ENCODE results near the gene TLCD5.

Gene TLCD5

GRCh38 chr11:120324932-120325810, at the start of gene TLCD5:
TLCD5 (plus strand) TSS chr11:120325299; CDS start chr11:120327442, 2,143 bp downstream.
- FAIRE-seq (no peak), DNase-seq (ENCODE audit: insufficient read length, low spot score) (no peak)

GRCh38 chr11:120279502-120279901, 45.6 kb upstream of the TLCD5 start:
- DNase-seq (ENCODE audit: insufficient read length, low spot score) (no peak), FAIRE-seq (no peak)

- FAIRE-seq = no peak
- DNase-seq (ENCODE audit: insufficient read length, low spot score) = no peak
These were observed 44.5 kb upstream of the TLCD5 start for GRCh38 chr11:120280600-120281051.

DNA sequence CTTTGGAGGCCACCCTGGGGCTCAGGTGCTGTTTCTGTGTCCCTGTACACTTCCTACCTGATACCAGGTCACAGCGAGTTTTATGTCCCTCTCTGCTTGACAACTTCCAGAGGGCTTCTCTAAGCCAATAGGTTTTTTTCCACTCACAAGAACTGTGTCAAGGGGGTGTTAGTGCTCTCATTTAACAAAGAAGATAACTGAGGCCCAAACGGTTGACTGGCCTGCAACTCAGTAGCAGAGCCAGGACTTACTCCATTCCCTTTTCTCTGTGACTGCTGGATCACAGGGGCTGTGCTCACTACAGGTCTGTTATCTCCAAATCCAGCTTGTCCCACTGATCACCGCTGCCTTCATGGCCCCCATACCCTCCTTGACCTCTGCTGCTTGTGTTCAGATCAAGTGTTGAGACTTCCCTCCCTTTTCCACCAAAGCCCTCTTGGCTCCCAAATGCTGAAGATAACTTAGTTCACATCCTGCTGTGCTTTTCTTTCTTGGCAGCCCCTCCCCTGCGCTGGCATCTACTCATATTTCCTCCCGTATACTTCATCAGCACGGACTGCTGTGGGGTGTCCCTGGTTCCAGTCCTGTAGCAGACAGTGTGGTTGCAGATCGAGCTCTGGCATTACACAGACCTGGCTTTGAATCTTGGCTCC, 43.8 kb upstream of the TLCD5 start:
- FAIRE-seq = no peak
- DNase-seq (ENCODE audit: insufficient read length, low spot score) = no peak

DNA sequence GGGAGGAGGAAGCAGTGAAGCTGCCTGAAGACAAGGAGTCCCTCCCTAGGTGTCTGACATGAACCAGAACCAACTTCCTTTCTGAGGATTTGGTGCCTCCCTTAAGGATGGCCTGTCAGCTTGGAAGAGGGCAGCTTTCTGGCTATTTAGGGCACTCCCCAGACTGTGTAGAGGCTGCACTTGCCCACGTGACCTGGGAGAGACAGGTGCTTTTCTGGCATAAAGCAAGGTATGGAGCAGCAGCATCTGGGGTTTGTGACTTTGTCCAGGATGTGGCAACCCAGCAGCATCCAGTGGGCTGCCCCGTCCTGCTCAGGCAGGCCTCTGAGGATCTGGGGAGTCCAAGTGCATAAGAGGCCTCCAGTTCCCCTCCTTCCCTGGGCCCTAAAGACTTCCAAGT, 42.0 kb upstream of the TLCD5 start:
- no peak for DNase-seq (ENCODE audit: insufficient read length, low spot score)
- FAIRE-seq = no peak

- no peak for FAIRE-seq
- DNase-seq (ENCODE audit: insufficient read length, low spot score) = no peak
These were observed 40.8 kb upstream of the TLCD5 start for GRCh38 chr11:120284272-120284671.

- FAIRE-seq (no peak), DNase-seq (ENCODE audit: insufficient read length, low spot score) (no peak)
These were observed 39.8 kb upstream of the TLCD5 start for GRCh38 chr11:120285256-120285655.

- DNase-seq (ENCODE audit: insufficient read length, low spot score) = no peak
- FAIRE-seq = no peak
These were observed 37.1 kb upstream of the TLCD5 start for GRCh38 chr11:120288021-120288420.

- DNase-seq (ENCODE audit: insufficient read length, low spot score) = no peak
- FAIRE-seq = no peak
These were observed 35.7 kb upstream of the TLCD5 start for GRCh38 chr11:120289426-120289825.

- DNase-seq (ENCODE audit: insufficient read length, low spot score) (no peak), FAIRE-seq (no peak)
These were observed 34.1 kb upstream of the TLCD5 start for GRCh38 chr11:120290956-120291355.

- FAIRE-seq = no peak
- DNase-seq (ENCODE audit: insufficient read length, low spot score) = no peak
These were observed 31.9 kb upstream of the TLCD5 start for GRCh38 chr11:120293038-120293800.

DNA sequence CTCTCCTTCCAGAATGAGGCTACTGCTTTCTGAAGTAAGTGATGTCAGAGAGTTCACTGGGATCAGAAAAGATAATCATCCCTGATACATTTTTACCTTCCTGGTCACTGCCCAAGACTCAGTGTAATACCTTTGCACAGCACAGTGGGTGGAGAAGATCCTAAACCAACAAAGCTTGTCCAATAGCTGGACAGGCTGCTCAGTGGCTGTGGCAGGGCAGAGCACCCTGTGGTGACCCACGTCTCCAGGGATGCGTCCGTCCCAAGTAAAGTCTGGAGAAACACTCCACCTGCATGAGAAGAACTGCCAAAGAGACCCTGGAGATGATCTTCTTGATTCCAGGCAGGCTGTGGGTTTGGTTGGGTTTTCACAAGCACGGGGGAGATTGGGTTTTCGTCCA, 31.0 kb upstream of the TLCD5 start:
- DNase-seq (ENCODE audit: insufficient read length, low spot score) (no peak), FAIRE-seq (no peak)

DNA sequence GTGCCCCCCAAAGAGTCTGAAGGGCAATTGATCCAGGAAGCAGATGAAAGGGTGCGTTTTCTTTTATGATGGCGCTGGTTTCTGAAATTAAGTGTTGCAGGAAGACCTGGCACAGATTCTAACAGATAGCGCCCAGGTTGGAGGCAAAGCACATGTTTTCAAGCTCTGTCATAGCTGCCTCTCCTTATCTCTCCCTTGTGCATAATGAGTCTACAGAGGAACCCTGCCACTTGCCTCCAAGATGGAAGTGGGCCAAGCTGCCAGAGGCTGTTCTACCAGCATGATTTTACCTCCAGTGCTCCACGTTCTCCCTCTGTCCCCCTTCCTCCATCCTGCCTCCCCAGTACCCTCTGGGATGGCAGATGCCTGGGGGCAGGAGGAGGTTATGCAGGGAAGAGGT, 30.0 kb upstream of the TLCD5 start:
- FAIRE-seq = no peak

DNA sequence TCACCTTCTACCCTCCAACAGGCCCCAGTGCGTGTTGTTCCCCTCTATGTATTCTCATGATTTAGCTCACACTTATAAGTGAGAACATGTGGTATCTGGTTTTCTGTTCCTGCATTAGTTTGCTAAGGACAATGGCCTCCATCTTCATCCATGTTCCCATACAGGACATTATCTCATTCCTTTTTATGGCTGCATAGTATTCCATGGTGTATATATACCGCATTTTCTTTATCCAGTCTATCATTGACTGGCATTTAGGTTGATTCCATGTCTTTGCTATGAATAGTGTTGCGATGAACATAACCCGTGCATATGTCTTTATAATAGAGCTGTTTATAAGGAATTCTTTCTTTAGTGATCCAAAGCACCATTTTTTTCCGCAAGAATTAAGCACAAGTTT, 28.5 kb upstream of the TLCD5 start:
- FAIRE-seq = no peak

More for the DNA sequence above, 30.0 kb upstream of the TLCD5 start:
- no peak for DNase-seq (ENCODE audit: insufficient read length, low spot score)

DNA sequence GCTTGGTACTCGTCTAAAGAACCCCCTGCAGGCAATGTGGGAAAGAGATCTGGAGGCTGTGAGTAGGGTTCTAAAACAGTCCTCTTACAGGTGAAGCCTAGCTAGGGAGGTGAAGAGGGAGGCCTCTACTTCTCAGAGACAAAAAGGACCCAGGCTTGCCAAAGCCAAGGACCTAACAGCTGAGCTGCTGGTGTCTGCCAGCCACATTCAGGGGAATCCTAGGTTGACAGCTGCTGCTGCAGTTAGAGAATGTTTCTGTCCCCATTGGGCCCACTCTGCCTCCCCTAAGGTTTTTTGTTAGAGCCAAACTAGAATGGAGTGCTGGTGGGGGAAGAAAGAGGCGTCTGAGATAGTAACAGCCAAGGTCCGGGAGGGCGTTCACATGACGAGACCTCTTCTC, 26.6 kb upstream of the TLCD5 start:
- DNase-seq (ENCODE audit: insufficient read length, low spot score) (no peak), FAIRE-seq (no peak)

More for the DNA sequence above, 28.5 kb upstream of the TLCD5 start:
- no peak for DNase-seq (ENCODE audit: insufficient read length, low spot score)

DNA sequence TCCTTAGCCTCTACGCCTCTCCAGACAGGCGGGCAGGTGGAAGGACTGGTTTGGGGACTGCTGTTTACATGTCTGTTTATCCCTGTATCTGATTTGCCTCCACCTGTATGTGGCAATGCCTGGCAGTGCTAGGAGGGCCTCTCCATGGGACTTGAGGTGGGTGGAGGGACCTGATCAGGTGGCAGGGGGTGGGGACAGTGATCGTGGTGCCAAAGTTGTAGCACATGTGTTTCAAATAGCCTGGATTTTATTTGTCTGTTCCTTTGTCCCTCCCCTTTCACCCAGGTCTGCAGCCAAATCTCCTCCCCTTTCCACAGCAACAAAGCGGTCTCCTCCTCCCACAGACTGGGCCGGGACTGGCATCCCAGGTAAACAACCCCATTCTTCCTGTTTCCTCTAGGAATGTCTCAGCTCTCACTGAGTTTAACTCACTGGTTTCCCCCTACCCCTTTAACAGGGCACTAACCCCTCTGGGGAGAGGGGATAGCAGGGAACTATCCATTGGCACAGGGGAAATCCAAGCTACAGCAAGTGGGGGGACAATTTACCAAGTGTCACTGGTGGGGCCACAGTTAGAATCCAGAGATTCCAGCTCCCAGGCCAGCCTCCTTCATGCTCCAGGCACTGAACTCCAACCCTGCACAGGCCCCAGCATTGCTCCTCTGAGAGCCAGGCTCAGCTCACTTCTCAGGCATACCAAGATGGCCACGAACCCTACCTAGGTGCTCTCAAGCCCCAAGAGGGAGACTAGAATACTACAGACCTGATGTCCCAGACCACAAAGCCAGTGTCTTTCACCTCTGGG, 22.9 kb upstream of the TLCD5 start:
- DNase-seq (ENCODE audit: insufficient read length, low spot score) (no peak), FAIRE-seq (no peak)

DNA sequence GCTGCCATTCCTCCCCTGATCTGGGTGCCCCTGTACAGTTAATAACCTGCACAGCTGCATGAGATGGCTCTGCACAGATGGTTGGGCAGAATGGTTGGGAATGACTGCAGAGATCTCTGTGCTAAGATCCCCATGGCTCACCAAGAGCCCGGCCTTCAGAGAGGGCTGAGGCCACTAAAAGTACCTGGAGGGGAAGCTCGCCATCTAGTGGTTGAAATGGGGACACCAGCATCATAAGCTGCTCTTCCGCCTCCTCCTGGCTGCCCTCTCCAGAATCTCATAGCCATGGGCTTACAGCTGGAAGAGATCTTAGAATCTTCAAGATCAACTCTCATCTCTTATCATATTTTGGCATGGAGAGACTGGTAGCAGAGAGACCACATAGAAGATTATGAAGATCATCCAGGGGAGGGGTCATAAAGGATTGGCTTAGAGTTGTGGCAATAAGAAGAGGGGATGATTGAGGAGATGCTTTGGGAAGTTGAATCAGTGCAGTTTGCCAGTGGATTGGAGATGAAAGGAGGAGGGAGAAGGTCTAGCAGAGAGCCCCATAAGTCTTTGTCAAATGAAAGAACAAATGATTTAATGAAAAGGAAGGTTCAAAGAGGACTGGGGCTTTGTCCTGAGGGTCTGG, 22.0 kb upstream of the TLCD5 start:
- FAIRE-seq = no peak
- DNase-seq (ENCODE audit: insufficient read length, low spot score) = no peak

DNA sequence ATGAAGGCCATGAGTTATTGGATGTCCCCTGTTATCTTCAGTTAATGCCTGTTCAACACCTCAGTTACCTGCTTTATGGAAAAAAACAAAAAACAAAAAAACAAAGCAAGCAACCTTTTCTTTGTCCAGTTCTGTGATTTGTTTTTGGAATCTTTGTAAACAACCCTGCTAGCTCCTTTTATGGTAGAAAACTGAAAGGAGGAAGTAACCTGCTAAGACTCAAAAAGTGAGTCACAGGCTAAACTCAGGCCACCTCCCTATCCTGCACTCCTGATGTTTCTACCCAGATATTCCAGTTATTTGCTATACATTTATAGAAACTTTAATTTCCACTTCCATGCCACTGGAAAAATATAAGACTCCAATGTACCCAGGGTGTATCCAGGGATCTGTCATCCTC, 20.6 kb upstream of the TLCD5 start:
- FAIRE-seq (no peak), DNase-seq (ENCODE audit: insufficient read length, low spot score) (no peak)

- FAIRE-seq (no peak), DNase-seq (ENCODE audit: insufficient read length, low spot score) (no peak)
These were observed 19.8 kb upstream of the TLCD5 start for GRCh38 chr11:120305286-120305685.
